HEK293 (cell line): ENCODE results near the gene CALCOCO1.

Experiments
- BCL11B ChIP-seq: fragments of 450-650 bp; formaldehyde crosslinking; IDR thresholded peaks from 2 replicates; pipeline ENCODE4 v1.5.1; 2016; ENCODE audit warnings: low read depth, missing biosample characterization, missing genetic modification characterization
- ELK4 ChIP-seq: IDR thresholded peaks from 2 replicates; pipeline ENCODE4 v1.6.1; 2011; ENCODE audit warnings: mild to moderate bottlenecking, low read depth, low read length, borderline replicate concordance
- FEZF1 ChIP-seq: fragments of 450-650 bp; formaldehyde crosslinking; IDR thresholded peaks from 2 replicates; pipeline ENCODE4 v1.5.1; 2016; ENCODE audit warnings: missing biosample characterization, missing genetic modification characterization
- GFI1B ChIP-seq: fragments of 450-650 bp; formaldehyde crosslinking; IDR thresholded peaks from 2 replicates; pipeline ENCODE4 v1.5.1; 2016; ENCODE audit warnings: missing biosample characterization, missing genetic modification characterization
- GLI2 ChIP-seq: fragments of 450-650 bp; formaldehyde crosslinking; IDR thresholded peaks from 2 replicates; pipeline ENCODE4; 2017; ENCODE audit warnings: missing biosample characterization, missing genetic modification characterization, low read depth, borderline replicate concordance
- GLI4 ChIP-seq: fragments of 450-650 bp; formaldehyde crosslinking; IDR thresholded peaks from 2 replicates; pipeline ENCODE4 v1.5.1; 2016; ENCODE audit warnings: missing biosample characterization, missing genetic modification characterization
- HOXD13 ChIP-seq: sonication (generic); formaldehyde crosslinking; IDR thresholded peaks from 2 replicates; pipeline ENCODE4 v1.8.0; 2022; ENCODE audit warnings: missing genetic modification reagents, borderline replicate concordance
- MZF1 ChIP-seq: fragments of 450-650 bp; formaldehyde crosslinking; IDR thresholded peaks from 2 replicates; pipeline ENCODE4 v1.5.1; 2017; ENCODE audit warnings: missing biosample characterization, missing genetic modification characterization, borderline replicate concordance
- REST ChIP-seq: fragments of 450-650 bp; formaldehyde crosslinking; IDR thresholded peaks from 2 replicates; pipeline ENCODE4 v1.5.1; 2016; ENCODE audit warnings: missing biosample characterization, missing genetic modification characterization
- TSHZ1 ChIP-seq: fragments of 450-650 bp; formaldehyde crosslinking; IDR thresholded peaks from 2 replicates; pipeline ENCODE4 v1.5.1; 2016; ENCODE audit warnings: missing biosample characterization, missing genetic modification characterization, borderline replicate concordance
- WT1 ChIP-seq: fragments of 450-650 bp; formaldehyde crosslinking; IDR thresholded peaks from 2 replicates; pipeline ENCODE4 v1.5.1; 2016; ENCODE audit warnings: missing biosample characterization, missing genetic modification characterization
- YY2 ChIP-seq: fragments of 450-650 bp; formaldehyde crosslinking; IDR thresholded peaks from 2 replicates; pipeline ENCODE4 v1.5.1; 2016; ENCODE audit warnings: missing biosample characterization, missing genetic modification characterization
- ZBTB11 ChIP-seq: fragments of 450-650 bp; formaldehyde crosslinking; conservative IDR thresholded peaks from 2 replicates; pipeline ENCODE4 v1.5.1; 2016; ENCODE audit warnings: low read depth, missing biosample characterization, missing genetic modification characterization
- ZBTB20 ChIP-seq: fragments of 450-650 bp; formaldehyde crosslinking; IDR thresholded peaks from 2 replicates; pipeline ENCODE4 v1.5.1; 2016; ENCODE audit warnings: missing biosample characterization, missing genetic modification characterization
- ZEB2 ChIP-seq: fragments of 450-650 bp; formaldehyde crosslinking; IDR thresholded peaks from 2 replicates; pipeline ENCODE4 v1.5.1; 2016; ENCODE audit warnings: missing biosample characterization, missing genetic modification characterization
- ZFHX2 ChIP-seq: fragments of 450-650 bp; formaldehyde crosslinking; conservative IDR thresholded peaks from 2 replicates; pipeline ENCODE4 v1.5.1; 2016; ENCODE audit warnings: missing biosample characterization, missing genetic modification characterization
- ZNF121 ChIP-seq: fragments of 450-650 bp; formaldehyde crosslinking; IDR thresholded peaks from 2 replicates; pipeline ENCODE4 v1.5.1; 2016; ENCODE audit warnings: missing biosample characterization, missing genetic modification characterization
- ZNF223 ChIP-seq: fragments of 450-650 bp; formaldehyde crosslinking; IDR thresholded peaks from 2 replicates; pipeline ENCODE4 v1.5.1; 2016; ENCODE audit warnings: missing biosample characterization, missing genetic modification characterization
- ZNF23 ChIP-seq: fragments of 450-650 bp; formaldehyde crosslinking; IDR thresholded peaks from 2 replicates; pipeline ENCODE4 v1.5.1; 2016; ENCODE audit warnings: missing biosample characterization, missing genetic modification characterization, borderline replicate concordance
- ZNF239 ChIP-seq: fragments of 450-650 bp; formaldehyde crosslinking; IDR thresholded peaks from 2 replicates; pipeline ENCODE4 v1.5.1; 2016; ENCODE audit warnings: missing biosample characterization, missing genetic modification characterization
- ZNF280C ChIP-seq: fragments of 450-650 bp; formaldehyde crosslinking; IDR thresholded peaks from 2 replicates; pipeline ENCODE4 v1.5.1; 2016; ENCODE audit warnings: missing biosample characterization, missing genetic modification characterization
- ZNF529 ChIP-seq: fragments of 450-650 bp; formaldehyde crosslinking; IDR thresholded peaks from 2 replicates; pipeline ENCODE4 v1.5.1; 2017; ENCODE audit warnings: missing genetic modification characterization, missing biosample characterization; ENCODE audit not compliant: insufficient replicate concordance
- ZNF585B ChIP-seq: fragments of 450-650 bp; formaldehyde crosslinking; IDR thresholded peaks from 2 replicates; pipeline ENCODE4 v1.5.1; 2016; ENCODE audit warnings: missing biosample characterization, missing genetic modification characterization
- ZNF768 ChIP-seq: fragments of 450-650 bp; formaldehyde crosslinking; IDR thresholded peaks from 2 replicates; pipeline ENCODE4 v1.5.1; 2018; ENCODE audit warnings: missing biosample characterization, mild to moderate bottlenecking, missing genetic modification characterization

CALCOCO1 gene

GRCh38 chr12:53712059-53712643, 15.1 kb downstream of the CALCOCO1 start (continued):
- TF ChIP-seq ZEB2 (tag by site-specific recombination) (peak; percentile 95), BCL11B (tag by site-specific recombination) (no peak), YY2 (tag by site-specific recombination) (no peak), ZNF280C (no peak), FEZF1 (tag by site-specific recombination) (no peak), ZNF585B (tag by site-specific recombination) (no peak), ZFHX2 (tag by site-specific recombination) (no peak), GFI1B (tag by site-specific recombination) (no peak), ZNF768 (tag by site-specific recombination) (no peak), REST (tag by site-specific recombination) (no peak), WT1 (tag by site-specific recombination) (peak; percentile 72), HOXD13 (CRISPR knock-in tag) (0 out of 2 replicates have a peak, but pooled peaks have one; percentile 21), ZBTB11 (tag by site-specific recombination) (no peak), ZNF223 (tag by site-specific recombination) (no peak), GLI4 (tag by site-specific recombination) (no peak), ELK4 (no peak), TSHZ1 (tag by site-specific recombination) (peak; percentile 89), ZNF23 (tag by site-specific recombination) (no peak), ZNF239 (tag by site-specific recombination) (no peak), MZF1 (tag by site-specific recombination) (no peak; the same call in 1 of the 2 replicates), ZBTB20 (tag by site-specific recombination) (peak; percentile 46), ZNF529 (tag by site-specific recombination) (no peak), GLI2 (tag by site-specific recombination) (no peak), ZNF121 (tag by site-specific recombination) (no peak)
